Measurements from ENCODE around the gene DNAJA2.

DNA sequence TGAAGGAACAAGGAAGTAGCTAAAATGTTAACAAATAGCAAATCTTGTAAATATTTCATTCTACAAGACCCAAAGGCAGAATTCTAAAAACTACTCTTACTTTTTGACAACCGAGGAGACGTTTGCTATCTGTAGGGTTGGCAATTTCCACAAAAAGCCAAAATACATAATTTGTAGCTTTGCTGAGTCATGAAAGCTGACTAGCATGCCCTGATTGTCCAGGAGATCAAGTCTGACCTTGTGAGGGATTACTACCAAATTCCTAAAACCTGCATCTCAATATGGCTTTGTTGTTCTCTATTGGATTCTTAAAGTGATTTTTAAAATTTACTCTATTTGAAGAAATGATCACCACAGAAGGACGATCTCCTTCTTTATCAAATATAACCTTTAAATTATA is 10.8 kb downstream of the DNAJA2 start:
- no peak for TF ChIP-seq POLR2A (IDR thresholded peaks at IDR 0.05)
- TF ChIP-seq CTCF (IDR thresholded peaks at IDR 0.05), result no peak
